A549 (cell line): ENCODE results near the gene COPS7A.

Experiments used
- CBX2 ChIP-seq: fragments of 200-600 bp; sonication (generic); IDR thresholded peaks from 2 replicates; pipeline ENCODE4 v1.6.1; 2016; ENCODE audit warnings: low read depth, mild to moderate bottlenecking, borderline replicate concordance
- EP300 ChIP-seq, 2 experiments: fragments of >200 bp; sonication (Bioruptor Twin); formaldehyde crosslinking; IDR thresholded peaks; 2 replicates in 1 of 2; 3 replicates in 1 of 2; pipeline ENCODE4 v1.6.1; 2016 to 2017
- ESRRA ChIP-seq: fragments of 150-350 bp; IDR thresholded peaks from 2 replicates; pipeline ENCODE4 v1.6.1; 2014; ENCODE audit warnings: mild to moderate bottlenecking, low read length, borderline replicate concordance
- HOXA7 ChIP-seq: fragments of 250-450 bp; sonication (Bioruptor Pico); IDR thresholded peaks from 2 replicates; pipeline ENCODE4 v1.5.0; 2020; ENCODE audit warnings: mild to moderate bottlenecking, moderate library complexity
- JUN ChIP-seq, 2 experiments: fragments of >200 bp; sonication (Bioruptor Twin); formaldehyde crosslinking; IDR thresholded peaks; 2 replicates in 1 of 2; 3 replicates in 1 of 2; pipeline ENCODE4 v1.6.1; 2016 to 2017
- JUNB ChIP-seq: fragments of >200 bp; sonication (Bioruptor Twin); formaldehyde crosslinking; IDR thresholded peaks from 2 replicates; pipeline ENCODE4 v1.6.1; 2016
- MAFK ChIP-seq: fragments of 450-650 bp; IDR thresholded peaks from 2 replicates; pipeline ENCODE4 v1.6.1; 2014; ENCODE audit not compliant: partially characterized antibody
- RFX5 ChIP-seq: fragments of 450-650 bp; IDR thresholded peaks from 2 replicates; pipeline ENCODE4 v1.7.1; 2014; ENCODE audit warnings: antibody characterized with exemption, mild to moderate bottlenecking, moderate library complexity
- SMC3 ChIP-seq: fragments of >200 bp; sonication (Bioruptor Twin); formaldehyde crosslinking; IDR thresholded peaks from 3 replicates; pipeline ENCODE4 v1.6.1; 2018; ENCODE audit warnings: inconsistent platforms
- TP53 ChIP-seq: fragments of 250-450 bp; sonication (Bioruptor Pico); IDR thresholded peaks from 2 replicates; pipeline ENCODE4 v1.5.0; 2021; ENCODE audit warnings: mild to moderate bottlenecking, moderate library complexity
- TF ChIP-seq, protein P1 (sequence below): fragments of >200 bp; sonication (Bioruptor Twin); formaldehyde crosslinking; IDR thresholded peaks from 3 replicates; pipeline ENCODE4 v1.5.1; 2016
- TF ChIP-seq, protein P2 (sequence below): fragments of 200-600 bp; sonication (generic); IDR thresholded peaks from 2 replicates; pipeline ENCODE4 v1.6.1; 2016; ENCODE audit warnings: antibody characterized with exemption, mild to moderate bottlenecking, moderate library complexity
- TF ChIP-seq, protein P3 (sequence below): fragments of 450-650 bp; IDR thresholded peaks from 2 replicates; pipeline ENCODE4 v1.6.1; 2014; ENCODE audit warnings: antibody characterized with exemption

DNA sequence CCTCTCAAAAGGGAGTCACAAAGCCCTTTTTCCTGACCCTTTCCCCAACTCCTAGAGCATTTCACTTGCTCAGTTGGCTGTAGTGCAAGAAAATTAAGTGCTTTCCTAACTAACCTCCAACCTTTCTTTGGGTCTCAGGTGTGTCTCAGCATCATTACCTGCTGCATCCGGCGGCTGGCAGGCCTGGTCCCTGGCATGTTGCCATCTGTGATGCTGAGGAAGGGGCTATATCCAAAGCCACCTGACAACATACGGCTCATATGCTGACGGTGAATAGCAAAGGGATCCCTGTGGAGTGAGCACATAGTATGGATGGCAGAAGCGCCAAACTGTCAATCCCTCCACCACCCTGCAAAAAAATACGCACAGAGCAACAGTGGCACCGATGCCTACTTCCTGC lies 27.9 kb downstream of the COPS7A start:
- TF ChIP-seq, protein P1, sequence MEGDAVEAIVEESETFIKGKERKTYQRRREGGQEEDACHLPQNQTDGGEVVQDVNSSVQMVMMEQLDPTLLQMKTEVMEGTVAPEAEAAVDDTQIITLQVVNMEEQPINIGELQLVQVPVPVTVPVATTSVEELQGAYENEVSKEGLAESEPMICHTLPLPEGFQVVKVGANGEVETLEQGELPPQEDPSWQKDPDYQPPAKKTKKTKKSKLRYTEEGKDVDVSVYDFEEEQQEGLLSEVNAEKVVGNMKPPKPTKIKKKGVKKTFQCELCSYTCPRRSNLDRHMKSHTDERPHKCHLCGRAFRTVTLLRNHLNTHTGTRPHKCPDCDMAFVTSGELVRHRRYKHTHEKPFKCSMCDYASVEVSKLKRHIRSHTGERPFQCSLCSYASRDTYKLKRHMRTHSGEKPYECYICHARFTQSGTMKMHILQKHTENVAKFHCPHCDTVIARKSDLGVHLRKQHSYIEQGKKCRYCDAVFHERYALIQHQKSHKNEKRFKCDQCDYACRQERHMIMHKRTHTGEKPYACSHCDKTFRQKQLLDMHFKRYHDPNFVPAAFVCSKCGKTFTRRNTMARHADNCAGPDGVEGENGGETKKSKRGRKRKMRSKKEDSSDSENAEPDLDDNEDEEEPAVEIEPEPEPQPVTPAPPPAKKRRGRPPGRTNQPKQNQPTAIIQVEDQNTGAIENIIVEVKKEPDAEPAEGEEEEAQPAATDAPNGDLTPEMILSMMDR = no peak
- TF ChIP-seq JUNB (no peak), MAFK (no peak), CBX2 (no peak), JUN (IDR thresholded peaks at IDR 0.05) (no peak), SMC3 (no peak), ESRRA (no peak), TP53 (CRISPR knock-in tag) (no peak), HOXA7 (CRISPR knock-in tag) (no peak), EP300 (IDR thresholded peaks at IDR 0.05) (no peak), RFX5 (no peak)
- TF ChIP-seq, protein P2, sequence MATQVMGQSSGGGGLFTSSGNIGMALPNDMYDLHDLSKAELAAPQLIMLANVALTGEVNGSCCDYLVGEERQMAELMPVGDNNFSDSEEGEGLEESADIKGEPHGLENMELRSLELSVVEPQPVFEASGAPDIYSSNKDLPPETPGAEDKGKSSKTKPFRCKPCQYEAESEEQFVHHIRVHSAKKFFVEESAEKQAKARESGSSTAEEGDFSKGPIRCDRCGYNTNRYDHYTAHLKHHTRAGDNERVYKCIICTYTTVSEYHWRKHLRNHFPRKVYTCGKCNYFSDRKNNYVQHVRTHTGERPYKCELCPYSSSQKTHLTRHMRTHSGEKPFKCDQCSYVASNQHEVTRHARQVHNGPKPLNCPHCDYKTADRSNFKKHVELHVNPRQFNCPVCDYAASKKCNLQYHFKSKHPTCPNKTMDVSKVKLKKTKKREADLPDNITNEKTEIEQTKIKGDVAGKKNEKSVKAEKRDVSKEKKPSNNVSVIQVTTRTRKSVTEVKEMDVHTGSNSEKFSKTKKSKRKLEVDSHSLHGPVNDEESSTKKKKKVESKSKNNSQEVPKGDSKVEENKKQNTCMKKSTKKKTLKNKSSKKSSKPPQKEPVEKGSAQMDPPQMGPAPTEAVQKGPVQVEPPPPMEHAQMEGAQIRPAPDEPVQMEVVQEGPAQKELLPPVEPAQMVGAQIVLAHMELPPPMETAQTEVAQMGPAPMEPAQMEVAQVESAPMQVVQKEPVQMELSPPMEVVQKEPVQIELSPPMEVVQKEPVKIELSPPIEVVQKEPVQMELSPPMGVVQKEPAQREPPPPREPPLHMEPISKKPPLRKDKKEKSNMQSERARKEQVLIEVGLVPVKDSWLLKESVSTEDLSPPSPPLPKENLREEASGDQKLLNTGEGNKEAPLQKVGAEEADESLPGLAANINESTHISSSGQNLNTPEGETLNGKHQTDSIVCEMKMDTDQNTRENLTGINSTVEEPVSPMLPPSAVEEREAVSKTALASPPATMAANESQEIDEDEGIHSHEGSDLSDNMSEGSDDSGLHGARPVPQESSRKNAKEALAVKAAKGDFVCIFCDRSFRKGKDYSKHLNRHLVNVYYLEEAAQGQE = no peak
- TF ChIP-seq, protein P3, sequence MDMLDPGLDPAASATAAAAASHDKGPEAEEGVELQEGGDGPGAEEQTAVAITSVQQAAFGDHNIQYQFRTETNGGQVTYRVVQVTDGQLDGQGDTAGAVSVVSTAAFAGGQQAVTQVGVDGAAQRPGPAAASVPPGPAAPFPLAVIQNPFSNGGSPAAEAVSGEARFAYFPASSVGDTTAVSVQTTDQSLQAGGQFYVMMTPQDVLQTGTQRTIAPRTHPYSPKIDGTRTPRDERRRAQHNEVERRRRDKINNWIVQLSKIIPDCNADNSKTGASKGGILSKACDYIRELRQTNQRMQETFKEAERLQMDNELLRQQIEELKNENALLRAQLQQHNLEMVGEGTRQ = no peak
